GM19455 (cell line): Measurements from ENCODE around the gene PRSS50.

Source experiments
- ATAC-seq: cut with Tn5 transposase; IDR thresholded peaks from one replicate; pipeline ENCODE4 v1.9.1; 2021; ENCODE audit not compliant: unreplicated experiment

Gene PRSS50

GRCh38 chr3:46729038-46729437 is 11.4 kb upstream of the PRSS50 start:
- ATAC-seq, result no peak

DNA sequence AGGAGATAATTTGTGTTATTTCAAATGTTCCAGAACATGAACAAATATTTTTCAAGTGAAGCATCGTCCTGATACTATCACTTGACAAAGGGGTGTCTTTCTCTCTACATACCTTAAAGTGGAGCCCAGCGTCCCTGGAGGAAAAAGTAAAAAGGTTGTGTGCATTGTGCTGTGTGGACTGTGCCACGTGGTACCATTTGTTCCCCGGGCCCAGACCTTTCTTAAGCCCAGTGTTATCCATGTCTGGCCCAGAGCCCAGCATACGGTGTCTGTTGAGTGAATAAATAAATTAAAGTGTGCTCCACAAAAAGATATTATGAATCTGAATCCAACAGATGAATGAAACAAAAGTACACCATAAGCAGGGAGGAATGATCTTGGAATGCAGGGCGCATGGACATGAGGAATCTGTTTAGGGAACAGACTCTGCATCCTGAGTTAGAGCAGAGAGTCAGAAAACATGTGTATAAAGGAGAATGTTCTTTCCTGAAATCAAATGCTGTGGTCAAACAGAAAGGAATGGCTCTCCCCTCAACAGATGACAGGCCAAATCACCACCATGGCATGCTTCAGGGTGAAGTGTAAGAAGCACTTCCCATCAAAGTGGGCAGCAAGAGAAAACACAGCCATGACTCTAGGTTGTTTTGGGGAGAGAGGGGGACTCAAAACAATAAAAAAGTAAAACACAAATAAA is 8.1 kb upstream of the PRSS50 start:
- no peak for ATAC-seq

GRCh38 chr3:46724424-46724823 is 6.8 kb upstream of the PRSS50 start:
- no peak for ATAC-seq

DNA sequence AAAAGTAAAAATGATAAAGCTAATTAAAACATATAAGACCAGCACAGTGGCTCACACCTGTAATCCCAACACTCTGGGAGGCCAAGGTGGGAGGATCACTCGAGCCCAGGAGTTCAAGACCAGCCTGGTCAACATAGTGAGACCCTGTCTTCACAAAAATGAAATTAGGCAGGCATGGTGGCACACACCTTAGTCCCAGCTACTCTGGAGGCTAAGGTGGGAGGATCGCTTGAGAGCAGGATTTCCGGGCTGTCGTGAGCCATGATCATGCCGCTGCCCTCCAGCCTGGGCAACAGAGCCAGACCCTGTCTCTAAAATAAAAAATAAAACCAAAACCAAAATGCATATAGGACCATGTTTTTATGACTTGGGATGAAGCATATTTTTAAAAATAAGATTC is 4.8 kb upstream of the PRSS50 start:
- no peak for ATAC-seq

- no peak for ATAC-seq
Observed at GRCh38 chr3:46721009-46721408, 3.3 kb upstream of the PRSS50 start.

DNA sequence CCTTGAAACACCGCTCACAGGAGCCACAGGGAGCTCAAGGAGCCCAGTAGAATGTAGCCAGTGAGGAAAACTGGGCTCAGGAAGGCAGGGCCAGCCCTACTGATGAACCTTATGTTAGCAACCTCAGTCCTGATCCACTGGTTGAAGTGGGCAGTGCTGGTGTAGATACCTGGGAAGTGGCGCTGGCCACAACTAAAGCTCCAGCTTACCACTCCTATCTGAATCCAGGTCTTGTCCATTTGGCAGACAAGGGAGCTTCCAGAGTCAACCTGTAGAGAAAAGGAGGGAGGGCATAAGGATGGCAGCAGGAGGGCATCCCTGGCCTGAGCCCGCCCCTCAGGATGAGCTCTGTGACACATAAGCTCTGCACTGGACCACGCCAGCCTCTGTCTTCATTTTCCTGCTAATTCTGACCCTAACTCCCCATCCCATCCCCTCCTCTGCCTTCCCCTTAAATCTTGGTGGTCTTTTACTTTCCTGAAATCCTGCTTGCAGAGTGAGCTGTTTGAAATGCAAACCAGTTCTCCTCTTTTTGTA is 2.1 kb upstream of the PRSS50 start:
- no peak for ATAC-seq

GRCh38 chr3:46719044-46719565 is 1.4 kb upstream of the PRSS50 start:
- ATAC-seq, result no peak

DNA sequence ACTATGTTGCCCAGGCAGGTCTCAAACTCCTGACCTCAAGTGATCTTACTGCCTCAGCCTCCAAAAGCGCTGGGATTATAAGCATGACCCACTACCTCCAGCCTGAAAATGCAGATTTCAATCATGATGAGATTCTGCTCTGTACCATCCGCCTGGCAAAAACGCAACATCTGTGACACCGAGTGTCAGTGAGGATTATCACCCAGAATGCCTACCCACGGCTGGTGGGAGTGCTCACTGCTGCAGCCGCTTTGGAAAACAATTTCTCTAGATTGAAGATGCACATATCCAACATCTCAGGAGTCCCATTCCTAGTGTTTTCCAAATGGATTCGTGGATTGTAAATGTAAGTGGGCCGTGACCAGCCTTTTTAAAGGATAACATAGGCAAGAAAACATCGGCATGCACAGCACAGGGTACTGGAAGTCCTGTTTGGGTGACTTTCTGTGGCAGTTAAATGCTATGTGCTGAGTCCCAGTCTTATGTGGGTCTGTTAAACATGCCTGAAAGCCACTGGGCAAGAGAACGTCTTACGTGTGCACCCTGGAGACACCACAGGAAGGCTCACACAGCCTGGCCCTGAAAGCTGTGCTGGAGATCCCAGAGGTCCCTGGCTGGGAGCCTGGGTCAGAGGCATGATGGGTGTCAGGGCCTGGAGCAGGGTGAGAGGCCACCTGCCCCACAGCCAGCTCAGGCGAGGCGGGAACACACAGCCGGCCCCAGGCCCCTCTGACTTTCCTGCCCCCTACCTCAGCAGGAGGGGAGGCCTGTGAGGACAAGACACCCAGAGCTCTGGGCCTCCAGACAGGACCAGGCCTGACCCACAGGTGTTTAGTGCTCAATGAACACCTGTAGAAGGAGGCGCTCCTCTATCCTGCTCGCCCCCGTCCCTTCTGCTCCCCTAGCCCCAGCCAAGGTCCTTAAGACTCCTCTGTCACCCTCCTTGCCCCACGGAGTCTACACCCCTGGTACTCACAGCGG is 918 bp downstream of the PRSS50 start:
- no peak for ATAC-seq

DNA sequence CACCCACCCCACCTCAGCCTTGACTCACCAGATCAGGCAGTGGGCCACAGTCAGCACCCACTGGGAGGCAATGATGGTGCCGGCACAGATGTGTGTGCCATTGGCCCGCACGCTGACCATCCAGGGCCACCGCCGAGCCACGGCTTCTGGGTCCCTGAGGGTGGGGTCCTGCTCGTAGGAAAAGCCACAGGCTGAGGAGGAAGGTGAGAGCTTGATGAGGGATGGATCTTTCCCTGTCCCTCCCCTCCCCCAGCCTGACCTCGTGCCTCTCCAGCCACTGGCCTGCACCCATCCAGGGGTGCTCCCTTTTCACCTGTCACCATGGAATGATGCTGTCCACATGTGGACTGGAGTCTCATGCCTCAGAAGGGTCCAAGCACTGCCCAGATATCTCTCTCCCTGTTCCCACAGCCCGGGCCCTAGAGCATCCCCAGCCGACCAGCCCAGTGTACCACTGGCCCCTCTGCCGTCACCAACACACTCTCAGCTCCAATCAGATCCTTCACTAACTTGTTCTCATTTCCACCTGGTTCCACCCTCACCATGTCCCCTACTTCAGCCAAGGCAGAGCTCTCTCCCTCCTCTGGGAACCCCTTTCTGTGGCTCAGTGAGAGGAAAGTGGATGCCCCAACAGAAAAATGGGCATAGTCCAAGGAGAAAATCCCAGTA is 2.0 kb downstream of the PRSS50 start:
- no peak for ATAC-seq

- no peak for ATAC-seq
Observed at GRCh38 chr3:46714728-46715506, 2.8 kb downstream of the PRSS50 start.

GRCh38 chr3:46713898-46714552 is 3.6 kb downstream of the PRSS50 start:
- ATAC-seq, result no peak

GRCh38 chr3:46713050-46713897 is 4.4 kb downstream of the PRSS50 start:
- ATAC-seq, result no peak

GRCh38 chr3:46712191-46713049 is 5.2 kb downstream of the PRSS50 start:
- ATAC-seq, result no peak

DNA sequence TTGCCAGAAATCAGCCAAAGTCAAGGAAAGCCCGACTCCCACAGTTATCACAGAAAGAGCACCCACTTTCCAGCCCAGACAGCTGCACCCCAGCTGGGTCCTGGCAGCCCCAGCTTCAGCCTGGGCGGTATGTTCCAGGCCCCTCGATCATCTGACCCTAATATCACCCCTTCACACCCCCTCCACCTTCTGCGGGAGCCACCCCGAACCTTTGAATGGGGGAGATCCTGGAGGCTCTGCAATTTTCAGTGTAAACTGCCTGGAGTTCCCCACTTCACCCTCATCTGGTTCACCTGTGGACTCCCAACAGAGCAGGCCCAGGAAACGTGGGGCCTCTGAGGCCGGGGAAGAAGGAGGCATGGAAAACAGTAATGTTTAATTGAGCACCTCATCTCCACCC is 5.9 kb downstream of the PRSS50 start:
- ATAC-seq, result no peak

DNA sequence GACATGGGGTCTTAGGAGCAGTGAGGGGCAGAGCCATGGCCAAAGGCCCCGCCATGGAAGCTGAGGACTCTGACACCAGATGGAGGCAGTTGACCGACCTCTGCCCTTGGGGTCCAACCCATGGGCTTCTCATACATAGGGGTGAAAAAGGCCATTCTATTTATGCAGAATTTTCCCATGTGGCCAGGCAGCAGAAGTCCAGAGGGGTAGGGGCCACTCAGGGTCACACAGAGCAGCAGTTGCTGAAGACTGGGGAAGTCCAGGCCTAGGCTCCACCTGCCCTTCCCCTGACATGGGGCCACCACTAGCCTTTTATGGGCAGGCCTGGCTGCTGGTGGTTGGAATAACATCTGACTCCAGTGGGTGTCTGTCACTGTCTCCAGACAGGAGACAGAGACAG is 6.4 kb downstream of the PRSS50 start:
- ATAC-seq, result no peak

GRCh38 chr3:46710671-46711295 is 6.9 kb downstream of the PRSS50 start:
- ATAC-seq, result no peak

- ATAC-seq, result no peak
Observed at GRCh38 chr3:46710229-46710628, 7.4 kb downstream of the PRSS50 start.

- no peak for ATAC-seq
Observed at GRCh38 chr3:46709721-46710120, 7.9 kb downstream of the PRSS50 start.
